HepG2 (cell line): ENCODE data around the gene ZNF507. TPM values are rescaled to one million over a fixed set of nuclear protein-coding genes. Genes with fewer than 3 reads are reported as not detected.

Experiments used
- DNMT3B ChIP-seq: conservative IDR thresholded peaks from 2 replicates; pipeline ENCODE4 v1.6.1; 2016; ENCODE audit warnings: missing biosample characterization, control low read depth
- FOXA3 ChIP-seq: IDR thresholded peaks from 2 replicates; pipeline ENCODE4 v1.6.1; 2016; ENCODE audit warnings: missing genetic modification reagents, missing compliant biosample characterization
- FOXK2 ChIP-seq: fragments of 450-650 bp; IDR thresholded peaks from 2 replicates; pipeline ENCODE4 v1.6.1; 2016
- GATAD2A ChIP-seq: IDR thresholded peaks from 2 replicates; pipeline ENCODE4 v1.6.1; 2016
- KDM1A ChIP-seq: IDR thresholded peaks from 2 replicates; pipeline ENCODE4 v1.6.1; 2016; ENCODE audit warnings: missing compliant biosample characterization
- PLRG1 ChIP-seq: fragments of 450-650 bp; conservative IDR thresholded peaks from 2 replicates; pipeline ENCODE4 v1.6.1; 2016
- RARA ChIP-seq: IDR thresholded peaks from 2 replicates; pipeline ENCODE4 v1.6.1; 2016; ENCODE audit warnings: missing genetic modification reagents, missing compliant biosample characterization
- RBFOX2 ChIP-seq: fragments of 200-400 bp; formaldehyde crosslinking; IDR thresholded peaks from 2 replicates; pipeline ENCODE4 v1.6.1; 2017; ENCODE audit warnings: low read depth, mild to moderate bottlenecking, low read length
- SALL1 ChIP-seq: sonication (generic); formaldehyde crosslinking; IDR thresholded peaks from 2 replicates; pipeline ENCODE4 v1.8.0; 2022; ENCODE audit warnings: mild to moderate bottlenecking, missing genetic modification reagents
- SIX4 ChIP-seq: sonication (generic); formaldehyde crosslinking; IDR thresholded peaks from 2 replicates; pipeline ENCODE4 v1.4.0; 2020; ENCODE audit warnings: missing genetic modification reagents
- TBP ChIP-seq: sonication (generic); formaldehyde crosslinking; IDR thresholded peaks from 2 replicates; pipeline ENCODE4 v1.5.0; 2020; ENCODE audit warnings: missing genetic modification reagents
- TBX3 ChIP-seq: fragments of 450-650 bp; IDR thresholded peaks from 2 replicates; pipeline ENCODE4 v1.6.1; 2017; ENCODE audit warnings: antibody characterized with exemption, mild to moderate bottlenecking, inconsistent platforms, borderline replicate concordance
- TGIF2 ChIP-seq: IDR thresholded peaks from 2 replicates; pipeline ENCODE4 v1.6.1; 2016; ENCODE audit warnings: control low read depth, missing compliant biosample characterization
- ZNF12 ChIP-seq: sonication (generic); formaldehyde crosslinking; IDR thresholded peaks from 2 replicates; pipeline ENCODE4 v1.5.0; 2020; ENCODE audit warnings: missing genetic modification reagents
- ZNF296 ChIP-seq: sonication (generic); formaldehyde crosslinking; conservative IDR thresholded peaks from 2 replicates; pipeline ENCODE4 v1.5.0; 2020; ENCODE audit warnings: mild to moderate bottlenecking, missing genetic modification reagents
- ZNF672 ChIP-seq: sonication (generic); formaldehyde crosslinking; IDR thresholded peaks from 2 replicates; pipeline ENCODE4 v1.8.1; 2022; ENCODE audit warnings: missing genetic modification reagents
- ZNF780A ChIP-seq: sonication (generic); formaldehyde crosslinking; IDR thresholded peaks from 2 replicates; pipeline ENCODE4 v1.8.0; 2022; ENCODE audit warnings: mild to moderate bottlenecking, missing genetic modification reagents, moderate library complexity
- polyA plus RNA-seq, 8 experiments: library from polyadenylated mRNA; depleted of rRNA in 3 of 8; stranded (reverse) in 7 of 8; unstranded in 1 of 8; fragments of >200 nt; fragmentation: Illumina TruSeq in 4 of 8; extraction: Trizol in 4 of 8; gene quantifications; 2 replicates each; pipeline versions ENCODE4 v1.2.1 to v1.2.3, GENCODE V29; 2011 to 2016; ENCODE audit warnings: low read depth in 4 of 8, missing spikeins in 1 of 8, mixed read lengths in 1 of 8; ENCODE audit not compliant: insufficient read depth in 1 of 8
- total RNA-seq, 5 experiments: library from RNA; depleted of rRNA; stranded (reverse); fragments of >200 nt; fragmentation: Illumina TruSeq; extraction: Trizol; gene quantifications; 2 replicates each; pipeline ENCODE4 v1.2.3, GENCODE V29; 2016; ENCODE audit warnings: low read depth in 1 of 5
- TF ChIP-seq, protein P1 (sequence below): sonication (generic); formaldehyde crosslinking; IDR thresholded peaks from 2 replicates; pipeline ENCODE4 v1.5.0; 2020; ENCODE audit warnings: mild to moderate bottlenecking, missing genetic modification reagents, borderline replicate concordance
- TF ChIP-seq, protein P2 (sequence below): sonication (generic); formaldehyde crosslinking; IDR thresholded peaks from 2 replicates; pipeline ENCODE4 v1.4.0; 2020; ENCODE audit warnings: missing genetic modification reagents

Gene ZNF507
- total and polyA plus RNA-seq, 2 of the 13 experiments (the other 11 are each of a cell fraction or from before 2014, with no cell fraction given), result 7.3 to 10.9 TPM

- TF ChIP-seq GATAD2A (no peak), SIX4 (CRISPR knock-in tag) (no peak), PLRG1 (no peak), TGIF2 (CRISPR knock-in tag) (0 out of 2 replicates have a peak, but pooled peaks have one; percentile 60), RBFOX2 (peak; percentile 94), FOXA3 (CRISPR knock-in tag) (peak; percentile 29; the same call in 1 of the 2 replicates), KDM1A (CRISPR knock-in tag) (no peak), DNMT3B (no peak), ZNF672 (CRISPR knock-in tag) (no peak), ZNF296 (CRISPR knock-in tag) (no peak), SALL1 (CRISPR knock-in tag) (peak; percentile 75), TBP (no peak), ZNF780A (CRISPR knock-in tag) (no peak), ZNF12 (no peak), RARA (CRISPR knock-in tag) (no peak), TBX3 (no peak), FOXK2 (no peak)
- TF ChIP-seq, protein P1, sequence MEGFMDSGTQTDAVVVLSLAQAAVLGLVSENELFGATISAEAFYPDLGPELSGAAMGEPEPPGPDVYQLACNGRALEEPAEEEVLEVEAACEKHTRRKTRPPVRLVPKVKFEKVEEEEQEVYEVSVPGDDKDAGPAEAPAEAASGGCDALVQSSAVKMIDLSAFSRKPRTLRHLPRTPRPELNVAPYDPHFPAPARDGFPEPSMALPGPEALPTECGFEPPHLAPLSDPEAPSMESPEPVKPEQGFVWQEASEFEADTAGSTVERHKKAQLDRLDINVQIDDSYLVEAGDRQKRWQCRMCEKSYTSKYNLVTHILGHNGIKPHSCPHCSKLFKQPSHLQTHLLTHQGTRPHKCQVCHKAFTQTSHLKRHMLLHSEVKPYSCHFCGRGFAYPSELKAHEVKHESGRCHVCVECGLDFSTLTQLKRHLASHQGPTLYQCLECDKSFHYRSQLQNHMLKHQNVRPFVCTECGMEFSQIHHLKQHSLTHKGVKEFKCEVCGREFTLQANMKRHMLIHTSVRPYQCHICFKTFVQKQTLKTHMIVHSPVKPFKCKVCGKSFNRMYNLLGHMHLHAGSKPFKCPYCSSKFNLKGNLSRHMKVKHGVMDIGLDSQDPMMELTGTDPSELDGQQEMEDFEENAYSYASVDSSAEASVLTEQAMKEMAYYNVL (CRISPR knock-in tag), result 0 out of 2 replicates have a peak, but pooled peaks have one; percentile 40
- TF ChIP-seq, protein P2, sequence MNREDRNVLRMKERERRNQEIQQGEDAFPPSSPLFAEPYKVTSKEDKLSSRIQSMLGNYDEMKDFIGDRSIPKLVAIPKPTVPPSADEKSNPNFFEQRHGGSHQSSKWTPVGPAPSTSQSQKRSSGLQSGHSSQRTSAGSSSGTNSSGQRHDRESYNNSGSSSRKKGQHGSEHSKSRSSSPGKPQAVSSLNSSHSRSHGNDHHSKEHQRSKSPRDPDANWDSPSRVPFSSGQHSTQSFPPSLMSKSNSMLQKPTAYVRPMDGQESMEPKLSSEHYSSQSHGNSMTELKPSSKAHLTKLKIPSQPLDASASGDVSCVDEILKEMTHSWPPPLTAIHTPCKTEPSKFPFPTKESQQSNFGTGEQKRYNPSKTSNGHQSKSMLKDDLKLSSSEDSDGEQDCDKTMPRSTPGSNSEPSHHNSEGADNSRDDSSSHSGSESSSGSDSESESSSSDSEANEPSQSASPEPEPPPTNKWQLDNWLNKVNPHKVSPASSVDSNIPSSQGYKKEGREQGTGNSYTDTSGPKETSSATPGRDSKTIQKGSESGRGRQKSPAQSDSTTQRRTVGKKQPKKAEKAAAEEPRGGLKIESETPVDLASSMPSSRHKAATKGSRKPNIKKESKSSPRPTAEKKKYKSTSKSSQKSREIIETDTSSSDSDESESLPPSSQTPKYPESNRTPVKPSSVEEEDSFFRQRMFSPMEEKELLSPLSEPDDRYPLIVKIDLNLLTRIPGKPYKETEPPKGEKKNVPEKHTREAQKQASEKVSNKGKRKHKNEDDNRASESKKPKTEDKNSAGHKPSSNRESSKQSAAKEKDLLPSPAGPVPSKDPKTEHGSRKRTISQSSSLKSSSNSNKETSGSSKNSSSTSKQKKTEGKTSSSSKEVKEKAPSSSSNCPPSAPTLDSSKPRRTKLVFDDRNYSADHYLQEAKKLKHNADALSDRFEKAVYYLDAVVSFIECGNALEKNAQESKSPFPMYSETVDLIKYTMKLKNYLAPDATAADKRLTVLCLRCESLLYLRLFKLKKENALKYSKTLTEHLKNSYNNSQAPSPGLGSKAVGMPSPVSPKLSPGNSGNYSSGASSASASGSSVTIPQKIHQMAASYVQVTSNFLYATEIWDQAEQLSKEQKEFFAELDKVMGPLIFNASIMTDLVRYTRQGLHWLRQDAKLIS (CRISPR knock-in tag), result no peak
Observed at GRCh38 chr19:32345261-32346207, at the start of gene ZNF507 (continued).
